Measurements from ENCODE around the gene PHF14. TPM values are rescaled to one million over a fixed set of nuclear protein-coding genes. Genes with fewer than 3 reads are reported as not detected.
"Not testable (repeated sequence)": the region's sequence is repeated elsewhere in the genome, so short reads cannot be mapped to it uniquely, and the experiment has no call there.

Gene PHF14, protein sequence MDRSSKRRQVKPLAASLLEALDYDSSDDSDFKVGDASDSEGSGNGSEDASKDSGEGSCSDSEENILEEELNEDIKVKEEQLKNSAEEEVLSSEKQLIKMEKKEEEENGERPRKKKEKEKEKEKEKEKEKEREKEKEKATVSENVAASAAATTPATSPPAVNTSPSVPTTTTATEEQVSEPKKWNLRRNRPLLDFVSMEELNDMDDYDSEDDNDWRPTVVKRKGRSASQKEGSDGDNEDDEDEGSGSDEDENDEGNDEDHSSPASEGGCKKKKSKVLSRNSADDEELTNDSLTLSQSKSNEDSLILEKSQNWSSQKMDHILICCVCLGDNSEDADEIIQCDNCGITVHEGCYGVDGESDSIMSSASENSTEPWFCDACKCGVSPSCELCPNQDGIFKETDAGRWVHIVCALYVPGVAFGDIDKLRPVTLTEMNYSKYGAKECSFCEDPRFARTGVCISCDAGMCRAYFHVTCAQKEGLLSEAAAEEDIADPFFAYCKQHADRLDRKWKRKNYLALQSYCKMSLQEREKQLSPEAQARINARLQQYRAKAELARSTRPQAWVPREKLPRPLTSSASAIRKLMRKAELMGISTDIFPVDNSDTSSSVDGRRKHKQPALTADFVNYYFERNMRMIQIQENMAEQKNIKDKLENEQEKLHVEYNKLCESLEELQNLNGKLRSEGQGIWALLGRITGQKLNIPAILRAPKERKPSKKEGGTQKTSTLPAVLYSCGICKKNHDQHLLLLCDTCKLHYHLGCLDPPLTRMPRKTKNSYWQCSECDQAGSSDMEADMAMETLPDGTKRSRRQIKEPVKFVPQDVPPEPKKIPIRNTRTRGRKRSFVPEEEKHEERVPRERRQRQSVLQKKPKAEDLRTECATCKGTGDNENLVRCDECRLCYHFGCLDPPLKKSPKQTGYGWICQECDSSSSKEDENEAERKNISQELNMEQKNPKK
- total RNA-seq, result 10 to 100 TPM; 41.1 to 44.2 TPM
- 10 to 100 TPM in 2 of 3 donors, 1 to 10 TPM in 1; 9.0 to 10.8 (median 10.1) TPM for polyA plus RNA-seq
- total RNA-seq, result 77.2 to 122 (median 92.8) reads per million in 6 experiments

- peak; percentile 88 to 97 (median 94) for DNase-seq
- POLR2A ChIA-PET, result interaction anchor here (0.9 to 4.4 kb wide), 2 partner anchors 33 to 36 kb away, joined by 3 to 88 read pairs; a partner anchor contains a TSS
- peak within 1 kb of the TSS; percentile 87 to 97 (median 93) for H3K4me3 Mint-ChIP-seq
- H3K27me3 Mint-ChIP-seq, result peaks cover 0 to 12% (median 0%) of the 10 kb centered on the region in 5 donors
- peaks cover 0 to 2% (median 0%) of the 10 kb centered on the region in 9 donors for H3K9me3 Mint-ChIP-seq
- peak within 1 kb of the TSS; percentile 91 to 98 (median 94) for H3K27ac Mint-ChIP-seq
- ATAC-seq, result peak; percentile 94 to 96
- H3K4me1 Mint-ChIP-seq, result peaks cover 15 to 47% (median 43%) of the 10 kb centered on the region in 4 donors
- peaks cover 5 to 16% (median 16%) of the 10 kb centered on the region in 3 donors for H3K36me3 Mint-ChIP-seq
Observed at GRCh38 chr7:10973061-10973941, at the start of gene PHF14. TSS of gene PHF14 (plus strand) at chr7:10973872. CDS start at chr7:10974324, 452 bp downstream.

DNA sequence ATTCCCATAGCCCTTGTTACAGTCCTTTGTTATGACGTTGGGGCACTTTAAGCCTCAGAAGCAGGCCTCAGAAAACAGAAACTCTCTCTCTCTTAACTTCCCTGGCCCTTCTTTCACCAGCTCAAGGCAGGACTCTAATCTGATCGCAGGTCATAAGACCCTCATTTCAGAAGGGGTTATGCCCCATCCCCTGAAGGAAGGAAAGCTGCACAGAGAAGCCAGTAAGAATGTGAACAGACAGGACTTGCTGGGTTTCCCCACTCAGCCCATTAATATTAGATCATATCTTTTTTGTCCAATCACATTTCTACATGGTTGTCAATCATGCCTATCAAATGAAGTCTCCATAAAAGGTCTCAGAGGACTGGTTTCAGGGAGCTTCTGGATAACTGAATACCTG is 49.3 kb upstream of the PHF14 start:
- H3K4me1 Mint-ChIP-seq, result peaks cover 0 to 4% (median 0%) of the 10 kb centered on the region in 4 donors
- DNase-seq (no peak), ATAC-seq (no peak)
- H3K27ac Mint-ChIP-seq, result no peak overlapping the region
- POLR2A ChIA-PET, result interaction anchor here (1.0 kb wide), 1 partner anchor 16 kb away, joined by 3 read pairs; a partner anchor contains a TSS
- no peaks in the 10 kb centered on the region for H3K27me3 Mint-ChIP-seq
- H3K4me3 Mint-ChIP-seq, result no peak overlapping the region
- no peaks in the 10 kb centered on the region for H3K9me3 Mint-ChIP-seq
- no peaks in the 10 kb centered on the region for H3K36me3 Mint-ChIP-seq

DNA sequence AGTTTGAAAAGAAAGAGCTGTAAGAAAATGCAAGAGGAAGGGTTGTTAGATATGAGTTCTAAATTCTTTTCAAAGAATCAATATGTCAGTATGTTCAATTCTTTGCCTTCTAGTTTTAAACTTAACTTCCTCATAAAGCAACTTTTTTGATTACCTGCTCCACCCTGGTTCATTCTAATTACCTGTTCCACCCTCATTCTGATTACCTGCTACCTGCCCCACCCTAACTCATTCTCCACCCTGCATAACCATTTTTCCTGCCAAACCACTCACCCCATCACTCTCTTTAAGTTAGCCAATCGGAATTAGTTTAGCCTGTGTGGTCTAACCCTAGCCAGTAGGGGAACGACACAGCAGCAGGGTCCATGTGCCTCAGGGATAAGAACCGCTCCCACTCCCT is 45.5 kb upstream of the PHF14 start:
- H3K4me1 Mint-ChIP-seq, DNase-seq, H3K27me3 Mint-ChIP-seq, H3K9me3 Mint-ChIP-seq, H3K4me3 Mint-ChIP-seq, ATAC-seq: not testable (repeated sequence)
- Mint-ChIP-seq H3K36me3 (peaks cover 0 to 17% (median 5%) of the 10 kb centered on the region in 3 donors), H3K27ac (peak overlapping the region in 3 of 10 donors; percentile 19 to 57 (median 48))
- POLR2A ChIA-PET, result interaction anchor here (1.5 kb wide), 1 partner anchor 12 kb away, joined by 3 read pairs; a partner anchor contains a TSS

GRCh38 chr7:10930551-10930950 is 43.1 kb upstream of the PHF14 start:
- ATAC-seq (no peak), DNase-seq (no peak)
- no peaks in the 10 kb centered on the region for H3K27me3 Mint-ChIP-seq
- peaks cover 0 to 38% (median 6%) of the 10 kb centered on the region in 3 donors for H3K36me3 Mint-ChIP-seq
- no peak overlapping the region for H3K4me3 Mint-ChIP-seq
- POLR2A ChIA-PET, result interaction anchor here (0.5 to 0.8 kb wide), 2 partner anchors 9 to 10 kb away, joined by 3 read pairs; a partner anchor contains a TSS
- H3K27ac Mint-ChIP-seq, result peak overlapping the region in 4 of 10 donors; percentile 7 to 49 (median 20)
- H3K9me3 Mint-ChIP-seq, result no peaks in the 10 kb centered on the region
- H3K4me1 Mint-ChIP-seq, result peaks cover 0 to 10% (median 6%) of the 10 kb centered on the region in 4 donors

GRCh38 chr7:10931161-10931560 is 42.5 kb upstream of the PHF14 start:
- ATAC-seq, result no peak
- no peak for DNase-seq
- Mint-ChIP-seq H3K27me3 (no peaks in the 10 kb centered on the region), H3K27ac (peak overlapping the region in 4 of 10 donors; percentile 7 to 79 (median 32)), H3K4me3 (no peak overlapping the region), H3K36me3 (peaks cover 0 to 44% (median 10%) of the 10 kb centered on the region in 3 donors), H3K9me3 (no peaks in the 10 kb centered on the region), H3K4me1 (peaks cover 1 to 16% (median 12%) of the 10 kb centered on the region in 4 donors)
- POLR2A ChIA-PET, result interaction anchor here (0.7 kb wide), 1 partner anchor 170 kb away, joined by 4 read pairs; no protein-coding TSS in a partner anchor

- Mint-ChIP-seq H3K27me3 (no peaks in the 10 kb centered on the region), H3K27ac (peak overlapping the region in 2 of 10 donors; percentile 14 to 22), H3K4me1 (peaks cover 7 to 43% (median 31%) of the 10 kb centered on the region in 4 donors), H3K36me3 (peaks cover 0 to 63% (median 16%) of the 10 kb centered on the region in 3 donors), H3K9me3 (no peaks in the 10 kb centered on the region), H3K4me3 (no peak overlapping the region)
- ATAC-seq (no peak), DNase-seq (no peak)
- POLR2A ChIA-PET, result no interaction called here
Observed at GRCh38 chr7:10934292-10934691, 39.4 kb upstream of the PHF14 start.

- Mint-ChIP-seq H3K4me1 (peaks cover 10 to 44% (median 31%) of the 10 kb centered on the region in 4 donors), H3K27me3 (no peaks in the 10 kb centered on the region), H3K9me3 (no peaks in the 10 kb centered on the region), H3K4me3 (no peak overlapping the region), H3K36me3 (peaks cover 0 to 36% (median 11%) of the 10 kb centered on the region in 3 donors), H3K27ac (no peak overlapping the region)
- ATAC-seq (peak in 1 of 2 donors; percentile 6), DNase-seq (peak in 2 of 10 donors; percentile 3 to 16)
- POLR2A ChIA-PET, result interaction anchor here (0.6 to 3.6 kb wide), 5 partner anchors 9 to 40 kb away, joined by 3 to 88 read pairs (median 3); partner anchors contain the start of gene PHF14
Observed at GRCh38 chr7:10939237-10939910, 34.3 kb upstream of the PHF14 start.

DNA sequence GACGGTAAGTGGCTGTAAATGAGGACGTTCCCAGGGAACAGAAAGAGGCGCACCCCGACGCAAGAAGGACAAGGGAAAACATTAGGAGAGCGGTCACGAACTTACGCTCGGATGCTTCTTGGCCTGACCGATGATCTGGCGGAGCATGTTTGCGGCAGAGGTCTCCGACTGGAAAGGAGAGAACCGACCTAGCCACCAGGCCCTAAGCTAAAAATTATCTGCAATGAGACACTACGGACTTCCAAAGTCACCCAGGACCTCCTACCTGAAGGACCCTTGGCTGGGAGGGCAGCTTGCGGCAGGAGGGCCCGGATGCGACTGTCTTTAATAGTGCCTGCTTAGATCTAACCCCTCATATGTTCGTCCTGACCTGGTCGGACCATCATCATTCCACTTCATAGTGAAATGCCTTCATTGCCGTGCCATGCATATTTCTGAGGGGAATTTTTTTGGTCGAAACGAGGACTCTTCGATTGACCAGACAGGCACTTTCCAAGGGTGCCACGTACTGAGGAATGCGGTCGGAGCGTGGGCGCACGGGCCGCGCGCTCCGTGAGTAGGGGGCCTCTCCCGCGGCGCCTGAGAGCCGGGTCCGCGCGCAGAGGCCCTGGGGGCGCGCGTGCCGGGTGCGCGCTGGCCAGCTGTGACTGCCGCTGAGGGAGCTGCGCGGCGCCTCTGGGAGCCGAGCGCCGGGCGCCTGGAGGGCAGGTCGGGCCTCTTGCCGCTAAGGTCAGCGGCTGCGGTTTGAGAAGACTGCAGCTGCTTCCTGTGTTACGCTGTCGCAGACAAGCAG is 33.6 kb upstream of the PHF14 start:
- peaks cover 0 to 30% (median 11%) of the 10 kb centered on the region in 3 donors for H3K36me3 Mint-ChIP-seq
- H3K27me3 Mint-ChIP-seq, result no peaks in the 10 kb centered on the region
- POLR2A ChIA-PET, result interaction anchor here (0.6 to 3.6 kb wide), 13 partner anchors 10 to 39 kb away, joined by 3 to 88 read pairs (median 3); partner anchors contain the start of gene PHF14
- peak; percentile 87 to 88 for ATAC-seq
- peaks cover 10 to 44% (median 30%) of the 10 kb centered on the region in 4 donors for H3K4me1 Mint-ChIP-seq
- no peak overlapping the region for H3K4me3 Mint-ChIP-seq
- H3K27ac Mint-ChIP-seq, result no peak overlapping the region
- DNase-seq, result peak; percentile 78 to 95 (median 90)
- H3K9me3 Mint-ChIP-seq, result no peaks in the 10 kb centered on the region

- Mint-ChIP-seq H3K27ac (no peak overlapping the region), H3K27me3 (peaks cover 0 to 1% (median 0%) of the 10 kb centered on the region in 5 donors), H3K4me3 (no peak overlapping the region), H3K4me1 (peaks cover 10 to 36% (median 23%) of the 10 kb centered on the region in 4 donors), H3K9me3 (no peaks in the 10 kb centered on the region), H3K36me3 (peaks cover 0 to 23% (median 7%) of the 10 kb centered on the region in 3 donors)
- DNase-seq (peak in 4 of 10 donors; percentile 10 to 35 (median 27)), ATAC-seq (peak in 1 of 2 donors; percentile 26)
- POLR2A ChIA-PET, result interaction anchor here (0.5 to 3.6 kb wide), 11 partner anchors 9 to 1252 kb away, joined by 3 to 88 read pairs (median 3); partner anchors contain the start of gene PHF14
Observed at GRCh38 chr7:10940704-10941355, 32.8 kb upstream of the PHF14 start.
